HG03045 (cell line): ENCODE measurements around the gene BMPR1B.

Experiments used
- ATAC-seq: cut with Tn5 transposase; IDR thresholded peaks from one replicate; pipeline ENCODE4 v1.9.1; 2021; ENCODE audit warnings: mild to moderate bottlenecking, moderate library complexity; ENCODE audit not compliant: unreplicated experiment

Gene BMPR1B

DNA sequence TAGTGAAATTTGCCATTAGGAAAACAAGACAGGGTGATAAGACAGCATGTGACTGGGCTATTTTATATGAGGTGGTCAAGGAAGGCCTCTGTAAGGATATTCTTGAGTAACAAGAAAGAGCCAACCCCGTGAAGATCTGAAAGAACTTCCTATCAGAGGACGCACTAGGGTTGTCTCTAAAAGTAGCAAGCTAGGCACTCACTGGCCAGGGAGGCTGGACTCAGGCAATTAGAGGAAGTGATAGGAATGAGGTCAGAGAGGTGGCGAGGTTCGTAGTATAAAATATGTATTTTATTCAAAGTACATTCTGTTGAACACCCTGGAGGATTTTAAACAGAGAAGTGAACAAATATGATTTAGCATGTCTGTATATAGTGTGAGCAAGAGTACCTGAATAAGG lies 4.6 kb downstream of the BMPR1B start:
- no peak for ATAC-seq

GRCh38 chr4:94763005-94763404 lies 5.2 kb downstream of the BMPR1B start:
- no peak for ATAC-seq

DNA sequence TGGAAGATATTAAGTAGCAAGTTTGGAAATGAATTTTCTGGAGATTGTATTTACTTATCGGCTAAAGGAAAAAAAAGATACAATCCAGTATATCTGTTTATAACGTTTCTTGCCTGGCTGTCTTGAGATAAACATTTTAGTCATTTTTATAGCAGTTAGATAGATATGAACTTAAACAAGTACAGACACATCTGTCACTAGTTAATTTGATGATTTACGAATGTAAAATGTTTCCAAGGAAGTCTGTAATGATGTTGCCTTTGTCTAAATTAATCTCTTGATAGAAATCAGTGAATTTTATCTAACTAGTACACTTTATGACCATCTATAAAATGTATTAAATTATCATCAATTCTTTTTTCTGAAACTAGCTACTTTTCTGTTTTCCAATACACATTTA lies 5.7 kb downstream of the BMPR1B start:
- no peak for ATAC-seq

GRCh38 chr4:94764069-94764468 lies 6.3 kb downstream of the BMPR1B start:
- ATAC-seq = no peak

DNA sequence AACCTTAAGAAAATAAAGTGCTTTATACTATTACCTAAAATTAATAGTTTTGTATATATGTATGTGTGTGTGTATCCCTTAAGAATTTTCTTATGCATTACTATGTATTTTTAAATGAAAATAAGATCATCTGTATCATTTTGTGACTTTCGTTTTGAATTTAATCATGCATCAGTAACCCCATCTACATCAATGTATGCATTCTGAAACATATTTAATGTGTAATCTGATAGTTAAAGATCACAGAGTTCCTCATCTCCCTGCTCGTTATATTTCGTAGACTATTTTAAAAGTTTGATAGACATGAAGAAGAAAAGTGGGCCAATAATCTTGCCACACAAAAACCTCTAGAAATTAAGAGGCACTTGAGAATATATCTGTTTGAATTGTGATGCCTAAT lies 7.4 kb downstream of the BMPR1B start:
- ATAC-seq = no peak

- ATAC-seq = no peak
Observed at GRCh38 chr4:94765648-94766047, 7.9 kb downstream of the BMPR1B start.

- no peak for ATAC-seq
Observed at GRCh38 chr4:94766856-94767255, 9.1 kb downstream of the BMPR1B start.

- no peak for ATAC-seq
Observed at GRCh38 chr4:94767446-94767845, 9.7 kb downstream of the BMPR1B start.

GRCh38 chr4:94782707-94783106 lies 25.0 kb downstream of the BMPR1B start:
- ATAC-seq = no peak

DNA sequence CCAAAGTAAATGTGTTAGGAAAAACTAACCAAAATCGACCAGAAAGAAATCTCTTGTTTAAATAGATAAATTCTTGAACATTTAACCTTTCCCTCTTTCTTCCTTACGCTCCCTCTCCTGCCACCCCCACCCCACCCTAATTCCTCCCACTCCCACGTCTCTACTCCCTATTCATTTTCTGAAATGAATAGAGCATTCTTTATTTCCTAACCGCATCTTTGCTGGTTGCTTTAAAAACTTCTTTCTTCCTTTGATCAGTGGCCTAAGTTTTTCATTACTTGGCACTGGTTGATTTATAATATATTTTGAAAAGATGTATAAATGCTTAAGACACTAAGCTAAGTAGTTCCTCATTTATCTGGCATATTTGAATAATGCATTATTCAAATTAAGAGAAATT lies 33.9 kb downstream of the BMPR1B start:
- ATAC-seq = no peak

GRCh38 chr4:94798808-94799207 lies 41.1 kb downstream of the BMPR1B start:
- no peak for ATAC-seq

- ATAC-seq = no peak
Observed at GRCh38 chr4:94801016-94801415, 43.3 kb downstream of the BMPR1B start.

GRCh38 chr4:94802091-94802490 lies 44.3 kb downstream of the BMPR1B start:
- ATAC-seq = no peak

GRCh38 chr4:94803181-94803580 lies 45.4 kb downstream of the BMPR1B start:
- no peak for ATAC-seq

DNA sequence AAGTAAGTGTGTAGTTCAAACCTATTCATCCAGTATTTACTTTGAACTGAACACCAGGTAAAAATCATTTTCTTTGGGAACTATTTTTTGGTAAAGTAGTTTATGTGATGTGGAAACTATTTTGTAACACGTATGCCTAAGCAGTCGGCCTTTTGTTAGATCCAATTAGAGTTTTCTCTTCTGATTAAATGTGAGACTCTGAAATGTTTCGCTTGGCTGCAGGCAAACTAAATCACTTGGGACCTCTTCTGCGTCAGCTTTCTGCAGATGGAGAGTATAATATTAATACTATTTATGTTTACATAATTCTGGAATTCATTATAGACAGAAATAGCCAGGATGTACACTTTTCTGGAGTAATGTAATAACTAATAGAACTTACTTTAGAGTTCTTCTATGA lies 46.9 kb downstream of the BMPR1B start:
- ATAC-seq = no peak

DNA sequence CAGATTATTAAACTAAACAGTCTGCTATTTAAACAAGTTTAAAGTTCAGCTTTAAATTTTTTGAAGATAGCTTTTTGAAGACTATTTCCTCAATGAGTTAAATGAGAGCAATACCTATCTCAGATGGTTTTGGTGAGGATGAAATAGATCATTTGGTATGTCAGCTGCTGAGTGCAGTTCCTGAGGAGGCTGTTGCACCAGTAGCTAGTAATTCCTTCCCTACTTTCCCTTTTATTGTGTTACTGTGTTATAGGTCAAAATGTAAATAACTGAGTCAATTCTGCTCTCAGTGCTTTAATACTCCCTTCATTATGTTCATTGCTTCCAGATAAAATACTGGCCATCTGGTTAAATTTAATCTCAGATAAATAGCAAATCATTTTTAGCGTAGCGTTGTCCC lies 48.6 kb downstream of the BMPR1B start:
- ATAC-seq = no peak

DNA sequence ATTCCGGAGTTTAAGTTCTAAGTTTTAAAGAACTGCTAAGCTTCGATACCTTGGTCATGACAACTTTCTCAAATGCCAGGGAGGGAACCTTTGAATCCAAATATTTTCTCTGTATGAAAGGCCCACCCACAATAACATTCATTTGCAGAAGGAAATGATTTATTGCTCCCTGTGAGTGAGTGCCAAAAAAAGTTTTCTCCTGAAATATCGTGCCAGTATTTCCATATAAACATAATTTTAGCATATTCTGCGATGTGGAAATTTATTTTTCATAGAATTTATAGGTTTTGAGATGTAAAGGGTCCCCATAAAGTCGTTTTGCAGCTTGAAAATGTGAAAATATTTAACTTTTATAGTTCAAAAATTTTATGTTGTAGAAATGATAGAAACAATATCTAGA lies 53.9 kb downstream of the BMPR1B start:
- no peak for ATAC-seq

GRCh38 chr4:94813221-94813620 lies 55.5 kb downstream of the BMPR1B start:
- no peak for ATAC-seq

DNA sequence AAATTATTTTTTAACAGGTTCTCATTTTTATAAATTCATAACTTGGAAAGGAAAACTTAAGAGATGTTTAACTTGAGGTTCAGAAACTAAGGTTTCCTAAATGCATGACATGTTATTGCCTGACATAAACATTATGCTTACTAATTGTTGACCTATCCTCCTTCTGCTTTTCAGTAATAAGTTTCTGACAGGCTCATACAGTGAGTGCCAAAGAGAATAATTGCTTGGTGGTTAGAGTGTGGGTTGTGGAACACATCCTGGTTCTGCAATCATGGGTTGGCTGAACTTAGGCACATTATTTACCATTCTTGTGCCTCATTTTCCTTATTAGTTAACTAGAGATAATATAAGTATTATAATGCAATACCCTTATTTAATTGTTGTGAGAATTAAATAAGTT lies 56.5 kb downstream of the BMPR1B start:
- ATAC-seq = no peak

- no peak for ATAC-seq
Observed at GRCh38 chr4:94819371-94820168, 61.8 kb downstream of the BMPR1B start.

GRCh38 chr4:94826206-94826605 lies 68.5 kb downstream of the BMPR1B start:
- no peak for ATAC-seq

DNA sequence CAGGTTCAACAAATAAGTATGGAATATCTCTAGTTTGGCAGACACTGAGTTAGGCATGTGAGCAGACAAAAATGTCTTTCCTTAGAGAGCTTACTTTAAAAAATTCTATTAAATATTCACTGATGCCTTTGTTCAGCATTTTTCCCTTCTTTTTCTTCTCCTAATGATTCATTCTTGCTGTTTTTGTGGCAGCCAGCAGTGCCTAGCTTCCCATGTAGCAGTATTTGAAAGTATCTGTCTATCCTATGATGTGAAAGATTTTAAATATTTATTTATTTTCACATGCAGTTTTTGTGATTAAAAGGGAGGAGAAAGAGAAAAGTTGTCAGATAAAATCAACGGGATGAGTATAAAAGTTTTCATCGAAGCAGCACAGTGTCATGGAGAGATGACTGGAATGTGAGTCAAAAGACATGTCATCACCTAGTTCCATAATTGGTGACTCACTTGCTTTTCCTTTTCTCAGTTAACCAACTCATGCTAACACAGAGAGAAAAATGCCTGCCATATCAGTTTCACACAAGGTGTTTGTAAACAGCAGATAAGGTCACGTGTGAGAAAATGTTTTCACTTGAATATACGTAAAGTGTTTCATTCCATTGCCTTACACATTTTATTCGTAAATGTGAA lies 69.8 kb downstream of the BMPR1B start:
- no peak for ATAC-seq

GRCh38 chr4:94828882-94829281 lies 71.1 kb downstream of the BMPR1B start:
- no peak for ATAC-seq
